ENCODE measurements around the gene PRR5. TPM values are rescaled to one million over a fixed set of nuclear protein-coding genes. Genes with fewer than 3 reads are reported as not detected.

PRR5 gene
- total and polyA plus RNA-seq, 2 donors (not counting 1 experiment from before 2014, with no cell fraction given) = 18.4 to 36.1 TPM

GRCh38 chr22:44753189-44754042 is 51.4 kb downstream of the PRR5 start:
- Histone ChIP-seq H2AFZ (ENCODE audit: insufficient read depth, low read depth, low read length, poor library complexity, severe bottlenecking) (no peak overlapping the region), H4K20me1 (ENCODE audit: control insufficient read depth, insufficient read depth, low read length, poor library complexity, severe bottlenecking) (no peaks in the 10 kb centered on the region), H3K9me3 (ENCODE audit: control extremely low read depth in 1 of 3, control insufficient read depth in 2 of 3, insufficient read depth in 1 of 3, low read length in 2 of 3) (peaks cover 0 to 22% (median 0%) of the 10 kb centered on the region in 3 donors), H3K27ac (ENCODE audit: low read length in 2 of 2) (no peak overlapping the region), H3K4me3 (ENCODE audit: control extremely low read depth in 1 of 5, extremely low read depth in 1 of 5, insufficient read depth in 1 of 5, low read depth in 2 of 5, low read length in 4 of 5) (peak overlapping the region in 1 of 5 experiments; percentile 41), H3K79me2 (ENCODE audit: control insufficient read depth, insufficient read depth, low read length) (no peaks in the 10 kb centered on the region), H3K27me3 (replicated peaks in 1 of 4; ENCODE audit: control extremely low read depth in 1 of 4, control insufficient read depth in 3 of 4, insufficient read depth in 4 of 4, low read length in 3 of 4) (peaks cover 0 to 46% (median 19%) of the 10 kb centered on the region in 4 experiments), H3K4me2 (replicated peaks; ENCODE audit: low read depth, low read length, poor library complexity, severe bottlenecking) (peak overlapping the region; percentile 69), H3K36me3 (replicated peaks in 1 of 2; ENCODE audit: control extremely low read depth in 1 of 2, control insufficient read depth in 1 of 2, extremely low read depth in 1 of 2, insufficient read depth in 2 of 2, low read length in 1 of 2) (no peaks in the 10 kb centered on the region), H3K9ac (ENCODE audit: low read length) (no peak overlapping the region), H3K4me1 (ENCODE audit: control insufficient read depth in 2 of 2, insufficient read depth in 2 of 2, low read length in 2 of 2) (peaks cover 7 to 8% of the 10 kb centered on the region in 2 donors)
- Mint-ChIP-seq H3K4me1 (peaks cover 2% of the 10 kb centered on the region), H3K4me3 (peak overlapping the region; percentile 78), H3K27ac (no peak overlapping the region), H3K9me3 (ENCODE audit: insufficient read depth) (no peaks in the 10 kb centered on the region), H3K27me3 (peaks cover 51% of the 10 kb centered on the region)
- DNase-seq (no peak), ATAC-seq (ENCODE audit: low read depth) (no peak)
- TF ChIP-seq EZH2 (IDR thresholded peaks at IDR 0.05; ENCODE audit: borderline replicate concordance, insufficient read depth, low read depth, low read length, poor library complexity, severe bottlenecking) = no peak
- TF ChIP-seq, protein P1, sequence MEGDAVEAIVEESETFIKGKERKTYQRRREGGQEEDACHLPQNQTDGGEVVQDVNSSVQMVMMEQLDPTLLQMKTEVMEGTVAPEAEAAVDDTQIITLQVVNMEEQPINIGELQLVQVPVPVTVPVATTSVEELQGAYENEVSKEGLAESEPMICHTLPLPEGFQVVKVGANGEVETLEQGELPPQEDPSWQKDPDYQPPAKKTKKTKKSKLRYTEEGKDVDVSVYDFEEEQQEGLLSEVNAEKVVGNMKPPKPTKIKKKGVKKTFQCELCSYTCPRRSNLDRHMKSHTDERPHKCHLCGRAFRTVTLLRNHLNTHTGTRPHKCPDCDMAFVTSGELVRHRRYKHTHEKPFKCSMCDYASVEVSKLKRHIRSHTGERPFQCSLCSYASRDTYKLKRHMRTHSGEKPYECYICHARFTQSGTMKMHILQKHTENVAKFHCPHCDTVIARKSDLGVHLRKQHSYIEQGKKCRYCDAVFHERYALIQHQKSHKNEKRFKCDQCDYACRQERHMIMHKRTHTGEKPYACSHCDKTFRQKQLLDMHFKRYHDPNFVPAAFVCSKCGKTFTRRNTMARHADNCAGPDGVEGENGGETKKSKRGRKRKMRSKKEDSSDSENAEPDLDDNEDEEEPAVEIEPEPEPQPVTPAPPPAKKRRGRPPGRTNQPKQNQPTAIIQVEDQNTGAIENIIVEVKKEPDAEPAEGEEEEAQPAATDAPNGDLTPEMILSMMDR (IDR thresholded peaks at IDR 0.05) = no peak
- POLR2A ChIA-PET = no interaction called here
- CTCF ChIA-PET = no interaction called here
- WGBS (ENCODE audit: insufficient coverage) = 41% methylated on average over 24 of the region's 29 CpGs
- intact Hi-C loops (cut with micrococcal nuclease) = no loop called here

- Mint-ChIP-seq H3K4me1 (peaks cover 2% of the 10 kb centered on the region), H3K4me3 (no peak overlapping the region), H3K27me3 (peaks cover 50% of the 10 kb centered on the region), H3K9me3 (ENCODE audit: insufficient read depth) (no peaks in the 10 kb centered on the region), H3K27ac (no peak overlapping the region)
- Histone ChIP-seq H3K36me3 (replicated peaks in 1 of 2; ENCODE audit: control extremely low read depth in 1 of 2, control insufficient read depth in 1 of 2, extremely low read depth in 1 of 2, insufficient read depth in 2 of 2, low read length in 1 of 2) (no peaks in the 10 kb centered on the region), H3K4me2 (replicated peaks; ENCODE audit: low read depth, low read length, poor library complexity, severe bottlenecking) (no peak overlapping the region), H4K20me1 (ENCODE audit: control insufficient read depth, insufficient read depth, low read length, poor library complexity, severe bottlenecking) (no peaks in the 10 kb centered on the region), H3K9me3 (ENCODE audit: control extremely low read depth in 1 of 3, control insufficient read depth in 2 of 3, insufficient read depth in 1 of 3, low read length in 2 of 3) (peaks cover 0 to 28% (median 0%) of the 10 kb centered on the region in 3 donors), H3K79me2 (ENCODE audit: control insufficient read depth, insufficient read depth, low read length) (no peaks in the 10 kb centered on the region), H3K9ac (ENCODE audit: low read length) (no peak overlapping the region), H3K4me3 (ENCODE audit: control extremely low read depth in 1 of 5, extremely low read depth in 1 of 5, insufficient read depth in 1 of 5, low read depth in 2 of 5, low read length in 4 of 5) (no peak overlapping the region), H2AFZ (ENCODE audit: insufficient read depth, low read depth, low read length, poor library complexity, severe bottlenecking) (no peak overlapping the region), H3K4me1 (ENCODE audit: control insufficient read depth in 2 of 2, insufficient read depth in 2 of 2, low read length in 2 of 2) (peaks cover 7 to 8% of the 10 kb centered on the region in 2 donors), H3K27me3 (replicated peaks in 1 of 4; ENCODE audit: control extremely low read depth in 1 of 4, control insufficient read depth in 3 of 4, insufficient read depth in 4 of 4, low read length in 3 of 4) (peaks cover 0 to 46% (median 20%) of the 10 kb centered on the region in 4 experiments), H3K27ac (ENCODE audit: low read length in 2 of 2) (no peak overlapping the region)
- no peak for DNase-seq
- TF ChIP-seq, protein P1 (IDR thresholded peaks at IDR 0.05) = no peak
- TF ChIP-seq EZH2 (IDR thresholded peaks at IDR 0.05; ENCODE audit: borderline replicate concordance, insufficient read depth, low read depth, low read length, poor library complexity, severe bottlenecking) = no peak
- POLR2A ChIA-PET = interaction anchor here (0.6 kb wide), 1 partner anchor 99 kb away, joined by 3 read pairs; no protein-coding TSS in a partner anchor
- ATAC-seq (ENCODE audit: low read depth) = no peak
- intact Hi-C loops (cut with micrococcal nuclease) = no loop called here
- CTCF ChIA-PET = no interaction called here
- WGBS (ENCODE audit: insufficient coverage) = 38% methylated on average over 2 of the region's 7 CpGs
Observed at GRCh38 chr22:44754998-44755397, 53.0 kb downstream of the PRR5 start.

Measured in B cell (primary cell).